Chondrocyte (in vitro differentiated cells): Measurements from ENCODE around the gene PROSER1. TPM values are rescaled to one million over a fixed set of nuclear protein-coding genes. Genes with fewer than 3 reads are reported as not detected.

Experiments used
- DNase-seq: peaks from one replicate; pipeline ENCODE4 v3.0.0; 2021; ENCODE audit warnings: mixed read lengths, low spot score
- H3K27ac Mint-ChIP-seq: one replicate; pipeline ENCODE4 v1.8.0; 2021; ENCODE audit warnings: mild to moderate bottlenecking, moderate library complexity, mixed read lengths; ENCODE audit not compliant: unreplicated experiment
- H3K27me3 Mint-ChIP-seq: 2 replicates; pipeline ENCODE4 v1.8.0; 2021; ENCODE audit warnings: low read depth, mixed read lengths
- H3K36me3 Mint-ChIP-seq: 2 replicates; pipeline ENCODE4 v1.8.0; 2021; ENCODE audit warnings: low read depth, mixed read lengths
- H3K4me1 Mint-ChIP-seq: 2 replicates; pipeline ENCODE4 v1.8.0; 2021; ENCODE audit warnings: low read depth, mild to moderate bottlenecking, mixed read lengths
- H3K4me3 Mint-ChIP-seq: one replicate; pipeline ENCODE4 v1.8.0; 2021; ENCODE audit warnings: mild to moderate bottlenecking, moderate library complexity, mixed read lengths; ENCODE audit not compliant: unreplicated experiment
- H3K9me3 Mint-ChIP-seq: 2 replicates; pipeline ENCODE4 v1.8.0; 2021; ENCODE audit warnings: low read depth, mixed read lengths
- CTCF ChIP-seq: fragments of 200-600 bp; sonication (generic); IDR thresholded peaks from 2 replicates; pipeline ENCODE4 v1.5.0; 2021; ENCODE audit warnings: antibody characterized with exemption, mild to moderate bottlenecking, moderate library complexity
- total RNA-seq: library from RNA; stranded (reverse); gene quantifications from 3 replicates; pipeline ENCODE4 v1.2.1, GENCODE V29; 2021

Gene PROSER1
- total RNA-seq, 1 donor from 2014 or later, result 23.4 TPM

GRCh38 chr13:38965281-38965680 lies 72.6 kb downstream of the PROSER1 start:
- no peak overlapping the region for H3K27ac Mint-ChIP-seq
- TF ChIP-seq CTCF, result no peak
- H3K4me3 Mint-ChIP-seq, result no peak overlapping the region
- H3K4me1 Mint-ChIP-seq, result no peaks in the 10 kb centered on the region
- DNase-seq, result no peak
- no peaks in the 10 kb centered on the region for H3K36me3 Mint-ChIP-seq
- peaks cover 6% of the 10 kb centered on the region for H3K27me3 Mint-ChIP-seq
- peaks cover 11% of the 10 kb centered on the region for H3K9me3 Mint-ChIP-seq

- no peak for TF ChIP-seq CTCF
- no peak for DNase-seq
- H3K4me3 Mint-ChIP-seq, result no peak overlapping the region
- no peak overlapping the region for H3K27ac Mint-ChIP-seq
- H3K4me1 Mint-ChIP-seq, result no peaks in the 10 kb centered on the region
- H3K36me3 Mint-ChIP-seq, result no peaks in the 10 kb centered on the region
- peaks cover 3% of the 10 kb centered on the region for H3K27me3 Mint-ChIP-seq
- H3K9me3 Mint-ChIP-seq, result peaks cover 16% of the 10 kb centered on the region
Observed at GRCh38 chr13:38960175-38960574, 77.7 kb downstream of the PROSER1 start.

Other genes starting within 250 kb of the PROSER1 start
- gene STOML3, start 47.3 kb downstream of the PROSER1 start, total RNA-seq, result not detected in 3 replicates
- 18.2 to 22.8 TPM (median 20.2 TPM) in 3 replicates for gene NHLRC3, start 367 bp upstream of the PROSER1 start, total RNA-seq